Activated naive CD8-positive, alpha-beta T cell treated with anti-CD3 and anti-CD28 coated beads, Interleukin-2, amount 50 U/mL, for 24 hours (primary cell): ENCODE measurements around the gene TMEM123.

Experiments
- ATAC-seq: fragments of 150-1000 bp; cut with Tn5 transposase; one replicate; pipeline ENCODE4 v1.10.0; 2021
- DNase-seq: peaks from one replicate; pipeline ENCODE4 v3.0.0; 2021
- H3K27ac Mint-ChIP-seq: one replicate; pipeline ENCODE4 v1.8.0; 2021; ENCODE audit warnings: mild to moderate bottlenecking, mixed read lengths
- H3K27me3 Mint-ChIP-seq: one replicate; pipeline ENCODE4 v1.8.0; 2021; ENCODE audit warnings: mixed read lengths
- H3K36me3 Mint-ChIP-seq: one replicate; pipeline ENCODE4 v1.8.0; 2021; ENCODE audit warnings: low read depth, mixed read lengths
- H3K4me1 Mint-ChIP-seq: one replicate; pipeline ENCODE4 v1.8.0; 2021; ENCODE audit warnings: mixed read lengths
- H3K4me3 Mint-ChIP-seq: one replicate; pipeline ENCODE4 v1.8.0; 2021; ENCODE audit warnings: mild to moderate bottlenecking, moderate library complexity, mixed read lengths
- H3K9me3 Mint-ChIP-seq: one replicate; pipeline ENCODE4 v1.8.0; 2021; ENCODE audit warnings: mixed read lengths

Gene TMEM123

DNA sequence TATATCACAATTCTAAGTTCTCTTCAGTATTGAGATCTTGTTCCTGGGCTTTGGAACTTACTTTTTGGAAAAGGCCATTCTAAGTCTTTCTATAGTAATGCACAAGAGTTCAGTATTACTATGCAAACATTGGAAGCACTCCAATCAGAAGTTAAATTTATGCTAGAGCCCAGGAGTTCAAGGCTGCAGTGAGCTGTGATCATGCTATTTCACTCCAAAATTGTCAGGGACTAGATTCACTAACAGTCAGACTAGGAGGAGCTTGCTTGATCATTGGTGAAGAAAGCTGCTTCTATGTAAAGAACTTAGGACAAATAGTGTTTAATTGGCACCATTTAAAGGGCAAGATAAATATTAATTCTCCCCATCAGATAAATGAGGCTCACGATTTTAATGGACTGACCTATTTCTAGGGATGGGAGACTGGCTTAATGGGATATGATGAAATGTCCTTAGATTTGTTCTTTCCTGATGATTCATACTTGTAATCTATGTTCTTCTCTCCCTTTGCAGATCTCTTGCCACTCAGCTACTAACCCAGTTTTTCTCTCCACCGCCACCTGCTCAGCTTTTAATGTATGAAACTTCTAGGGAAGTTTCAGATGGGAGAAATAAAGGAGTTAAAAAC is 32.6 kb upstream of the TMEM123 start:
- no peak for ATAC-seq
- no peak for DNase-seq
- Mint-ChIP-seq H3K4me3 (no peak overlapping the region), H3K4me1 (peaks cover 29% of the 10 kb centered on the region), H3K9me3 (no peaks in the 10 kb centered on the region), H3K36me3 (no peaks in the 10 kb centered on the region), H3K27ac (no peak overlapping the region), H3K27me3 (no peaks in the 10 kb centered on the region)

DNA sequence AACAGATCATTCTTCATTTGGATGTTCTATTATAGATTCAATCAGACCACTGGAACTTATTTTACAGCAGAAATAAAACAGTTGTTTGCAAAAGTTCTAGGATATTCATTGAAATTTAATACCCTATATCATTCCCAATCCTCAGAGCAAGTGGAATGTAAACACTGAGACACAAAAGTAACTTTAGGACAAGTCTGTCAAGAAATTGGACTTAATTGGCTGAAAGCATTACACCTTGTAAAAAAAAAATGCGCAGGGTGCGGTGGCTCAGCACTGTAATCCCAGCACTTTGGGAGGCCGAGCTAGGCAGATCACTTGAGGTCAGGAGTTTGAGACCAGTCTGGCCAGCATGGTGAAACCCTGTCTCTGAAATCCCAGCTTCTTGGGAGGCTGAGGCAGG is 29.9 kb upstream of the TMEM123 start:
- Mint-ChIP-seq H3K4me3 (no peak overlapping the region), H3K27me3 (no peaks in the 10 kb centered on the region), H3K4me1 (peaks cover 8% of the 10 kb centered on the region), H3K9me3 (no peaks in the 10 kb centered on the region), H3K36me3 (no peaks in the 10 kb centered on the region), H3K27ac (no peak overlapping the region)
- ATAC-seq (no peak), DNase-seq (no peak)

DNA sequence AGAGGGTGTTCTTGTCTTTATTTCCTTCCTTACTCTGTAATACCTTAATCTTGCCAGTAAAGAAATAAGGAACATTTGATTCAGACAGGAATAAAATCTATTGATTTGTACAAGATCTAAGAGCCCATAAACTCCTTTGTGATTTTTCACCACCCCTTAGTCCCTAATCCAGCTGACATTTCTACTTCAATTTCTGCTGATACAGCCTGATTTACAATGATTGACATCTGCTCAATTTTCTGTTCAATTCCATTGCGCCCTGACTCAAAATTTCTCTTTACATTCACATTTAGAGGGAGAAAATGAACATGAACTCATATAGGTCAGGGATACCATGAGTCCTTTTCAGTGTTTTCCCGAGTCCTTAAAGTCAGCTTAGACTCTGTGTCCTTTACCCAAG is 27.2 kb upstream of the TMEM123 start:
- no peak overlapping the region for H3K4me3 Mint-ChIP-seq
- peaks cover 29% of the 10 kb centered on the region for H3K4me1 Mint-ChIP-seq
- DNase-seq (no peak), ATAC-seq (no peak)
- H3K9me3 Mint-ChIP-seq = no peaks in the 10 kb centered on the region
- H3K36me3 Mint-ChIP-seq = no peaks in the 10 kb centered on the region
- no peaks in the 10 kb centered on the region for H3K27me3 Mint-ChIP-seq
- no peak overlapping the region for H3K27ac Mint-ChIP-seq

DNA sequence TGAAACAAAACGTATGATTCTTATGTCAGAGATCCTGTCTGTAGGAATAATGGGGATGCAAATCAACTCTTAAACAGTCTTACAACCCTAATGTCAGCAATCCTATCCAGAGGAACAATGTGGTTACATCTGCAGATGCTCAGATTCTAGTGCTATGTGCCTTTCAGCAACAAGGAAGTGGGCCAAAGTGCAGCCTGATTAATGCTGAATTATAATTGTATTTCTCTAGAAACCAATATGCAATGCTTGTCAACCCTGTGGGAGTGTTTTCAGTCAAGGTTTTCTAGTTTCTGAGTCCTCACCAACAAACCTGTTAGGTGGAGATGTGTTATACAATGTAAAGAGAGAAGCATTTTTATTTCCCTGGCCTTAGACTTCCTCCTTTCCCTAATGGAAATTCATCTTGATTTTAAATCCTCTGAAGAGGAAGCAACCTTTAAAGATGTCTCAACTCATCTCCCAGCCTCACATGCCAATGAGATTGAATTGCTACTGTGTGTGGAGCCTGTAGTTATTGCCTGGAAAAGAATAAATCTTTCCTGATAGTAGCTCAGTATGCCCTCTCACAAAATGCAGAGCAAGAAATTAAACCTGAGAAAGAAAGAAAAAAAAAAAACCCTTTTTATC is 26.2 kb upstream of the TMEM123 start:
- Mint-ChIP-seq H3K4me1 (peaks cover 38% of the 10 kb centered on the region), H3K36me3 (no peaks in the 10 kb centered on the region)
- ATAC-seq = no peak

DNA sequence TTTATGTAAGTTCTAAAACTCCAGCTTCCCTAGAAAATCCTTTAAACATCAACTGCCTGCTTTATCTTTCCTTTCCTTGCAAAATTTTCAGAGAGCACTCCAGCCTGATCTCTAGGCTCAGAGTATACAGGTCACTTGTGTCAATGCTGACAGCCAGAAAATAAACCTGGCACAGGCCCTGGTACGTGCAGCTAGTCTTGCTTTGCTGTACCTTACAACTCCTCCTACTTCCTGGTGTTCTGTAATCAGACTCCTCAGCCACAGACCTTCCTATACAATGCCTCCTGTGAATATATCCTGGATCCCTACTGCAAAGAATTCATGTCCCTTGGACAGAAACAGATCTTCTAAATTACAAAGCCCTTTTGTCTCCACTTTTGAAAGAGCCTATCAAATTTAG is 24.2 kb upstream of the TMEM123 start:
- Mint-ChIP-seq H3K4me3 (peak overlapping the region; percentile 31), H3K27ac (peak overlapping the region; percentile 61), H3K9me3 (no peaks in the 10 kb centered on the region), H3K27me3 (no peaks in the 10 kb centered on the region), H3K36me3 (no peaks in the 10 kb centered on the region), H3K4me1 (peaks cover 53% of the 10 kb centered on the region)
- DNase-seq (peak; percentile 42), ATAC-seq (peak; percentile 65)

More for the DNA sequence above, 26.2 kb upstream of the TMEM123 start:
- no peak overlapping the region for H3K27ac Mint-ChIP-seq
- no peak for DNase-seq
- H3K4me3 Mint-ChIP-seq = no peak overlapping the region
- no peaks in the 10 kb centered on the region for H3K27me3 Mint-ChIP-seq
- H3K9me3 Mint-ChIP-seq = no peaks in the 10 kb centered on the region

DNA sequence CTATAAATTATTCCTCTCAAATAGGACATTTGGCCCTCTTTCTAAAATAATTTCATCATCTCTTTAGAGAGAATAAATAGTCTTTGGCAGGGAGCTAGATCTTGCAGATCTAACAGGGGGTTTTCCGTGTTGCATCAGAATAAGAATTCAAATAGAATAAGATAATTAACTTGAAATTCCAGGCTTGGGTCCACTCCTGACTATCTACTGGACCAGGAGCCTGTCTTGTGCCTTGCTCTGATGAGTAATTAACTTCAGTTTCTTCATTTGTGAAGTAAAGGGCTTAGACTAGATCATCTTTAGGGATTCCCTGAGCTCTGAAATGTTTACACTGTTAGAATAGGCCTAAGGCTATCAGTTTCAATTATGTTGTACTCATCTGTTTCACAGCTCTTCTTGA is 23.5 kb upstream of the TMEM123 start:
- peak overlapping the region; percentile 24 for H3K4me3 Mint-ChIP-seq
- H3K36me3 Mint-ChIP-seq = no peaks in the 10 kb centered on the region
- peak overlapping the region; percentile 61 for H3K27ac Mint-ChIP-seq
- no peak for DNase-seq
- H3K4me1 Mint-ChIP-seq = peaks cover 60% of the 10 kb centered on the region
- ATAC-seq = no peak
- no peaks in the 10 kb centered on the region for H3K9me3 Mint-ChIP-seq
- H3K27me3 Mint-ChIP-seq = no peaks in the 10 kb centered on the region

DNA sequence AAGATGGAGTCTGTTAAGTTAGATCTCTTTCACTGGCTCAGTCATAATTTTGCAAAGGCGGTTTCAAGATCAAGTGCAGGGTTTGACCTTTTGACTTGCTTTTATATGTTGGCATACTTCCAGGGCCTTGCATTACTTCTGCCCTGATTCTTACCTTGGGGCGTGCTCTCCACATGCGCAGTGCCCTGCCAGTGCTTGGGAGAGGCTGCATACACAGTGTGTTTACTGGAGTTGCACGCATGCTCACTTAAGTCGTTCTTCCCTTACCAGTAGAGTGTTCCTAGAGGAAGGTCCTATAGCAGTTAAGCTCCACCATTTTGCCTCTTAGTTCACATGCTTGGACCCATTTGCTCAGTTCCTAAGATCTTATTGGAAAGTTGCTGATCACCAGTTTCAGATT is 21.0 kb upstream of the TMEM123 start:
- peaks cover 86% of the 10 kb centered on the region for H3K4me1 Mint-ChIP-seq

DNA sequence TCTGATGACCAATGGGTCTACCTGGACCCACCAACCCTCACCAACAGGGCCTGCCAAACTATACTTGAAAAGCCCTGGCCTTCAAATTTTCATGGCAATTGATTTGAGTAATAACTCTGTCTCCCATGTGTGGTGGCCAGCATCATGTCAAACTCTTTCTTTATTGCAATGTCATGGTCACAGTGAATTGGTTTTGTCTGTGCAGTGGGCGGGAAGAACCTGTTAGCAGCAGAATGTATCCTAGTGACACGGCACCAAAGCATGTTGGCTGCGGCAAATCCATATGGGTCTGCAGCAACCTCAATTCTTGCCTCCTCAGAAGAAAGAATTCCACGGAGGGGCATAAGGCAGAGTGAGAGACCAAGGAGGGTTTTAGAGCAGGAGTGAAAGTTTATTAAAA is 19.6 kb upstream of the TMEM123 start:
- Mint-ChIP-seq H3K27me3 (no peaks in the 10 kb centered on the region), H3K36me3 (no peaks in the 10 kb centered on the region), H3K9me3 (no peaks in the 10 kb centered on the region), H3K4me1 (peaks cover 92% of the 10 kb centered on the region), H3K4me3 (no peak overlapping the region), H3K27ac (no peak overlapping the region)
- DNase-seq (no peak), ATAC-seq (no peak)

More for the DNA sequence above, 21.0 kb upstream of the TMEM123 start:
- Mint-ChIP-seq H3K27ac (no peak overlapping the region), H3K36me3 (no peaks in the 10 kb centered on the region), H3K4me3 (no peak overlapping the region), H3K27me3 (no peaks in the 10 kb centered on the region), H3K9me3 (no peaks in the 10 kb centered on the region)
- DNase-seq (no peak), ATAC-seq (peak; percentile 18)

DNA sequence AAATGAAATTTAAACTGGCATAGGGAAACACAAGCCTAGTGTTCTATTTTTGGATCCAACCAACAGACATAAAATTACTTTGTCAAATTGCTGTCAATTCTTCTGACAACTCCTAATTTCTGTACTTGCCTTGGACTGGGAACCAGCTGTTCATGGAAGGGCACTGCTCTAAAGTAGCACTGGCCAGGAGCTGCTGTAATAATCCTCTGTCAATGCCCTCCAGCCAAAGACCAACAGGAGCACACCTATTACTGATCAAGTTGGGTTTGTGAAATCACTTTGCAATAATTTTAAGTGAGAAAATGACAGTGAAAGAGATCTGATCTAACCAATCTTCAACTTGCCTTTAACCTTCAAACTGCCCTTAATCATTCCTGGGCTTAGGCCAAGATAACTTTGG is 18.9 kb upstream of the TMEM123 start:
- no peaks in the 10 kb centered on the region for H3K9me3 Mint-ChIP-seq
- H3K27me3 Mint-ChIP-seq = no peaks in the 10 kb centered on the region
- ATAC-seq (no peak), DNase-seq (no peak)
- H3K4me3 Mint-ChIP-seq = no peak overlapping the region
- H3K27ac Mint-ChIP-seq = no peak overlapping the region
- no peaks in the 10 kb centered on the region for H3K36me3 Mint-ChIP-seq
- H3K4me1 Mint-ChIP-seq = peaks cover 92% of the 10 kb centered on the region

DNA sequence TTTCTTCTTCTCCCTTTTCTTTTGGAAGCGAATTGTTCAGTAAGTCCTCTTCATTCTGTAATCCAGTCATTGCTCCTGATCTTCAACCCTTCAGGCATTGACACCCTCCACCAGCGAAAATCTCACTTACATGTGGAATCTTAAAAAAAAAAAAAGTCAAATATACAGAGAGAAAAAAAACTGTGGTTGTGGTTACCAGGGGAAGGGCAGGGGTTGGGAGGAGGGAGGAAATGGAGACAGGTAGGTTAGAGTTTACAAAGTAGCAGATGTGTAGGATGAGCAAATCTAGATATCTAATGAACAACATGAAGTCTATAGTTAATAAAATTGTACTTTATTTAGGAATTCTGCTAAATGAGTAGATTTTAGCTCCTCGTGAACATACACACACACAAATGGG is 17.7 kb upstream of the TMEM123 start:
- peaks cover 94% of the 10 kb centered on the region for H3K4me1 Mint-ChIP-seq
- H3K27ac Mint-ChIP-seq = peak overlapping the region; percentile 13
- H3K4me3 Mint-ChIP-seq = no peak overlapping the region
- no peaks in the 10 kb centered on the region for H3K36me3 Mint-ChIP-seq
- ATAC-seq (no peak), DNase-seq (no peak)
- H3K9me3 Mint-ChIP-seq = no peaks in the 10 kb centered on the region
- no peaks in the 10 kb centered on the region for H3K27me3 Mint-ChIP-seq

DNA sequence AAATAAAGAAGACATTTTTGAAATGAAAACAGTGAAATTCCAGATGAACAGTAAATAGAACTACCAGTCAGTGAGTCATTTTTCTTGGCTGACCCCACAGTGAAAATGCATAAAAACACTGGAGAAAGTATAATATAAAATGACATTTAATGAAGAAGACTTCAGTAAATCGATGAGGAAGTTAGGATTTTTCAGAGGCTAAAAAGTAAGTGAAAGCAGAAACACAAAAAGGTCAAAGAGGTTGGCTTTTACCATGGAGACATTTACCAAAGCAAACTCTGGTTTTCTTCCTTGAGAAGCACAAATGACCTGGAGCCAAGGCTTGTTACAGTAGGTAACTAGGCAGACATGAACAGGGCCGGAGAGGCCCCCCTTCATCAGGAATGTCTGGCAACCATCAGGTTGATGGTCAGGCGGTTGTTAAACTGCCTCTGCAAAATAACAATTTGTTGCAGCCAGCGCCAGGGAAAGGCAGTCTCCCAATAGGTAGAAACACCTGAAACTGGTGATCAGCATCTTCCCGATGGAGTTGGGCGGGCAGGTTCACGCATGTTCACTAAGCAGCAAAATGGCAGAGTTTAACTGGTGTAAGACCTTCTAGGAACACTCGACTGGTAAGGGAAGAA is 16.7 kb upstream of the TMEM123 start:
- no peak for DNase-seq
- Mint-ChIP-seq H3K4me1 (peaks cover 94% of the 10 kb centered on the region), H3K27ac (no peak overlapping the region), H3K27me3 (no peaks in the 10 kb centered on the region), H3K36me3 (no peaks in the 10 kb centered on the region), H3K4me3 (no peak overlapping the region), H3K9me3 (no peaks in the 10 kb centered on the region)
- no peak for ATAC-seq

DNA sequence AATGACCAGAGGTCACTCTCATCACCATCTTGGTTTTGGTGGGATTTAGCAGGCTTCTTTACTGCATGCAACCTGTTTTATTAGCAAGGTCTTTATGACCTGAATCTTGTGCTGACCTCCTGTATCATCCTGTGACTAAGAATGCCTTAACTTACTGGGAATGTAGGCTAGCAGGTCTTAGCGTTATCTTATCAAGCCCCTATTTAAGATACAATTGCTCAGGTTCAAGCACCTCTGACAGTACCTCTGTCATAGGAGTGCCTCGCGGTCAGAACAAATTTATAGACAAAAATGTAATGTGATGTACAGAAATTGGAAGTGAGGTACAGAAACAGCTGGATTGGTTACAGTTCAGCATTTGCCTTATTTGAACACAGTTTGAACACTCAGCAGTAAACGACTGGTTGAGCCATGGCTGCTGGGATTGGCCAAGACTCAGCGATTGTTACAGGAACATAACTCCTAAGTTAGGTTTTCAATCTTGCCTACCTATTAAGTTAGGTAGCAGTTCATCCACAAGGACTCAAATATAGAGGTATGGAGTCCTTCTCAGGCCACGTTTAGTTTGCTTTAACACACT is 16.1 kb upstream of the TMEM123 start:
- H3K4me1 Mint-ChIP-seq = peaks cover 92% of the 10 kb centered on the region
- DNase-seq = no peak
- H3K36me3 Mint-ChIP-seq = no peaks in the 10 kb centered on the region
- ATAC-seq = no peak
- H3K4me3 Mint-ChIP-seq = no peak overlapping the region
- no peaks in the 10 kb centered on the region for H3K9me3 Mint-ChIP-seq
- no peak overlapping the region for H3K27ac Mint-ChIP-seq
- no peaks in the 10 kb centered on the region for H3K27me3 Mint-ChIP-seq

DNA sequence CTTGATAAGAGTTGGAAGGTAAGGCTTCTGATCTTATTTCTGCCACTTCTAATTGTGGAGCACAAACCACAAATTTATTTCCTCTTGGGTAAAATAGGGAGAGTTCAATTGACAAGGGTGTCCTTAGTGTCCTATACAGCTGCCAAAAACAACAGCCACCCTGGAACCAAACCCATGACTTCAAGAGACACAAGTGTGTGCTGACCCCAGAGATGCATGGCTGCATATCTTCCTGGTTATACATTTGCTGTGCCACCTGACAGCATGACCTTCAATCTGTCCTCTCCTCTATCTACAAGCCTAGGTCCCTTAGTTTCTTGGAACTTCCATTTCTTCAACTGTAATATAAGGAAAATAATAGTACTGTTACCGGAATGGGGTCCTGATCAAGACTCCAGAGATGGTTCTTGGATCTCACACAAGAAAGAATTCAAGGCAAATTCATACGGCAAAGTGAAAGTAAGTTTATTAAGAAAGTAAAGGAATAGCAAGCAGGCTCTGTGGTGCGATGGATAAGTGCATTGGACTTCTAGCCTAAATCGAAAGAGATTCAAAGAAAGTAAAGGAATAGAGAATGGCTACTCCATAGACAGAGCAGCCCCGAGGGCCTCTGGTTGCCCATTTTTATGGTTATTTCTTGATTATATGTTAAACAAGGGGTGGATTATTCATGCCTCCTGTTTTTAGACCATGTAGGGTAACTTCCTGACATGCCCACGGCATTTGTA is 15.5 kb upstream of the TMEM123 start:
- ATAC-seq (no peak), DNase-seq (no peak)
- Mint-ChIP-seq H3K27me3 (no peaks in the 10 kb centered on the region), H3K36me3 (no peaks in the 10 kb centered on the region), H3K4me3 (no peak overlapping the region), H3K4me1 (peaks cover 87% of the 10 kb centered on the region), H3K27ac (no peak overlapping the region), H3K9me3 (no peaks in the 10 kb centered on the region)

DNA sequence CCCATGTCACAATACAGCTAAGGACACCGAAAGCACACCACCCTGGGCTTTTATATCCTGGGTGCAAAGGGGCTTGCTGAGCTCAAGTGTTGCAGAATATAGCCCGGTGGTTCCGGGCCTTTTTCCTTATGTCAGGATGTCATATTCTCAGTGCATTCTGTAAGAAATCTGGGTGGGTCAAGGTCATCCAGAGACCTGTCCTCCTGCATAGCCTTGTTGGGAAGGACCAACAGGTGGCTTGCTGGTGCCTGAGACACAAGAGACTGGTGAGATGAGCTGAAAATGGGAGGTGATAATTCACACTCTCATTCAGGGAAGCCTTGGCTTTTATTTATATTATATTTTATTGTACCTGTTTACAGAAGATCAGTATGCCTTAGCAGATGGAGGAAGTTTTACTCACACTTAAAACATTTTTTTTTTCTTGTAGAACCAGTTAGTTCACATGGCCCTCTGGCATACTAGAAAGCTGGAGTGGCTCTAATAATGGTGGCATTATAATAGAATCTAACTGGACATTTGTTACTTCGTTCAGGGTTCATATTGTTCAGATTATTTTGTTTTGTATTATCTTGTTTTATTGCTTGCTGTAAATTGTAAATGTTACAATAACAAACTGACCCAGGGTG is 14.6 kb upstream of the TMEM123 start:
- Mint-ChIP-seq H3K9me3 (no peaks in the 10 kb centered on the region), H3K27ac (no peak overlapping the region), H3K36me3 (no peaks in the 10 kb centered on the region), H3K4me1 (peaks cover 84% of the 10 kb centered on the region), H3K27me3 (no peaks in the 10 kb centered on the region), H3K4me3 (no peak overlapping the region)
- DNase-seq (no peak), ATAC-seq (no peak)
